Retina (tissue), 1 donor: ENCODE data around the gene ROCK2.

Experiments
- DNase-seq: peaks from one replicate; pipeline ENCODE4 v3.0.0-alpha.2; 2016

Gene ROCK2

DNA sequence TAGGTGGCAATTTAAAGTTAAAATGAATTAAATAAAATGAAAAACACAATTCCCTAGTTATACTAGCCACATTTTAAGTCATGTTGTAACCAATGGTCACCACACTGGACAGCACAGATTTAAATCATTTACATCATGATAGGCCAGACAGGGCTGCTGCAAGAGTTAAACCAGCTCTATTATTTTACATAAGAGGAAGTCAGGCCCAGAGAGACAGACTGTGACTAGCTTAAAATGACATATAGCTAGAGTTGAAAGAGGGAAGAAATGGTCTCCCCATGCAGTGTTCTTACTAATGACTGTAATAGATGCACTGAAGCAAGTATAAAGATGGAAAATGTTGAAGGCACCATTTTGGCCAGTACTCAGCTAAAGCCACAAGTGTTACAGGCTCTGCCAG lies 119.5 kb downstream of the ROCK2 start:
- no peak for DNase-seq

DNA sequence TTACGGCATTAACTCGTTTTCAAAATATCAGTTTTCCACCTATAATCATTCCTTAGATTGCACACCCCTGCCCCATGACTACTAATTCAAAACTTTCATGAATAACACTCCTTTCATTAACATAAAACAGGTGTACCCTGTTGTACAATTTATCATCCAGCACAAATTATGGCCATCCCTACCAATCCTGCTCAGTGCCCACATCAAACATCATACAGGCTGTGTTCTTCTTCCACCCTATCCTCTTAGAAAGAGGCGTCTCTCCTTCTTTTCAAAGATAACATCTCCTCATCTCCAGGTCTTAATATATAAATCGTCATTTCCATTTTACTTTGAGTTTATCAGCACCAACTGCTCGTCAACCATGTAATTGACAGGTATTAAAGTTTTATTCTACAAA lies 121.6 kb downstream of the ROCK2 start:
- DNase-seq = no peak

DNA sequence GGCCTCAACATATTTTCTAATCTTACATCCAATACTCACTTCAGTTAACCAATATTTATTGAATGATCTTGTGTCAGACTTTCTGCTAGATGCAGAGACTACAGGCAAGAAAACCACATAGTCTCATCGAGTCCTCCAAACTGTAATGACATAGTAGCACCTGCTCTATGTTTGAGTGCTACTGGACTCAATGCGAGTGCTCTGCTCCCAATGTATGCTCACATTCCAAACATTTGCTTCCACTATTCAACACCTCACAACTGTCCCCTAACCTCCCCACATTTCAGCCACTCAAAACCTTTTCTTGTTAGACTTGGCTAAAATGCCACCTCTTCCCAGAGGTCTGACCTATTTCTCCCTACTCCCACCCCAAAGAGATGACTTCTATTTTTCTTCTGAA lies 124.0 kb downstream of the ROCK2 start:
- no peak for DNase-seq

DNA sequence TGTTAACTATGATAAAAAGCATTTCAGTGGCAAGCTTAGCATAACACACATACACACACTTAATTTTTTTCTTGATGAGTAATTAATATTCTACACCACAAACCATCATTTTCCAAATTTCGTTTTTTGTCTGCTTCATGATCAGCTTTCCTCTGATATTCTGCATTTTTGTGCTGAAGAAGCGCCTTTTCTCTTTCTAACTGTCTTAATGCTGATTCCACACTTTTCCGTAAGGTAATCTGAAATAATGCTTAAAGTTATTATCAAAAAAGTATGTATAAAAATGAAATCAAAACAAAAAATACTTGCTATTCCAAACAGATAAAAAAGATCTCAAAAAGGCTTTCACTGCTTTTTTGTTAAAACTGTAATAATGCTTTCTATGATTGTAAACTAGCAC lies 129.0 kb downstream of the ROCK2 start:
- DNase-seq = no peak

DNA sequence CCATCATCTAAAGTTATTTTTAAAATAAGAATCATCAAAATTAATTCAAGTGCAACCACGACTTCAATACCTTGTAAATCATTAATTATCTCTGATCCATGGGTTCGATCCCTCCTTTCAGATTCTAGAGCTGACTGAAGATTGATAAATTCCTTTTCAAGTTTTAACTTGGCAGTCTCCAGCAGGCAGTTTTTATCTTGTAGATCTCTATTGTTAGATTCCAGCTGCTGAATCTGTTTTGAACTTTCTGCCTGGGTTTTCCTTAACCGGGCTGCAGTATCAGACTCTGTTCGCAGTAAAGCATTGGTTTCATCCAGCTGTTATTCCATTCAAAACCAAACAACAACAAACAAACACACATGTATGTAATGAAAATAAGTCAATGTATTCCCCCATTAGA lies 129.7 kb downstream of the ROCK2 start:
- DNase-seq = no peak

DNA sequence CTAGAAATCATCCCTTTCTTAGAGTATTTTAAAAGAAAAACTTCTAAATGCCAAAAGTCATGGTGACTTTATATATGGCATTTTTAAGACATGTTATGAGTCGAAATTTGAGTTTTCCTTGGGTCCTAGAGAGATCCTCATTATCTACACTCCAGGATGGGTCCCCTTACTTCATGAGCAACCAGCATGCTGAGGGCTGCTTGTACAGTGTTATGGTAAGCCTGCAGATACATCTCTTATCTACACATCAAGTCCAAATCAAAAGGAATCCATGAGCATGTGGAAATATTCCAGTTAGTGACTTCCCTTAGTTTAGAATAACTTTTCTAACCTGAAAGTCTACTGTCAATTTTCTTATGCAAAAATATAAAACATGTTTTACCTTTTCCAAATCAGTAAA lies 130.5 kb downstream of the ROCK2 start:
- DNase-seq = no peak

DNA sequence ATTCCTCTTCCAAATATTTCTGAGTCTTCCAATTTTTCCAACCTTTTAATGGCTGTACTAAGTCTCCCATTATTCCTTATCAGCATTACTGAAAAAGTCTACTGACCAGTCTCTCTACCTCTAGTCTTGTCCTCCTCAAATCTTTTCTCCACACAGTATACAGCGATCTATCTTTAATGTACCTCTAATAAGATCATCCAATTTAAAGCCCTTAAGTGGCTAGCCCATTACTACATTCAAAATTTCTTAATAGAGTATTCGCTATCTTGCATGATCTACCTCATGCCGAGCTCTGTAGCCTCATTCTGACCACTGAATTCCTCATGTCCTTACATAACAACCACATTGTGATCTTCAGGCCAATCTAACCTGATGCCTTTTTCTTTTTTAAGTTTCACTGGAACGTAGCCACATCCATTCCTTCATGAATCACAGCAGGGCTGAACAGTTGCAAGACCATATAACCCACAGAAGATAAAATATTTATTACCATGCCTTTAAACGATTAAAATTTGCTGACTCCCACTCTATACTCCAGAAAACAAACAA lies 131.3 kb downstream of the ROCK2 start:
- no peak for DNase-seq

DNA sequence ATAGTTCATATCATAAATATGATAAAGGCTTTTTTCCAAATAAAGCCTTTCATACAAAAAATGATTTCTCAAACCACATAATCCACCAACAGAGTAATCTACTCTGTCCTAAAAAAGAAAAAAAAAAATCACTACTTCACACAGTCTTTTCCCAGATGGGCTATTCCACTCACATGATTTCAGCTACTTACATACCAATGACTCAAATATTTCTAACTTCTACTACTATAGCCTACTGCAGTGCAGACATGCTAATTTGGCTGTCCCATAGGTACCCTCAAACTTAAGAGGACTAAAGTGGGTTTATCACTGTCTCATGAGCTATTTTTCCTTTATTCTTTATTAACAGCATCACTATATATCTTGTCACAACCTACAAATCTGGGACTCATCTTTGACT lies 131.8 kb downstream of the ROCK2 start:
- DNase-seq = no peak

DNA sequence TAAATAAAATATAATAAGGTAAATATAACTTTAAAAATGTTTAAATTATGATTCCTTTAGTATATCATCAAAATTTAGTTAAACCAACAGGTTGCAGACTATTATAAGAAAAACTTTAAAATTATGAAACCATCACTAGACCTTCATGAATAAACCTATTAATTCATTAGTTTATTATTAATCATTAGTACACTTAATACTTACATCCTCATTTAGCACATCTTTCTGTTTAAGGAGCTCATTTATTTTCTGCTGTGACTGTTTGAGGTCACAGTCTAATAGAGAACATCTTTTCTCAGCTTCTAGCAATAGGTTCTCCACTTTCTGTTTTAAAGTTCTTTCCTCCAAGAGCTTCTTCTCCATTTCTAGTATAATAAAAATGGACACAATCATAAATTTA lies 136.4 kb downstream of the ROCK2 start:
- no peak for DNase-seq

DNA sequence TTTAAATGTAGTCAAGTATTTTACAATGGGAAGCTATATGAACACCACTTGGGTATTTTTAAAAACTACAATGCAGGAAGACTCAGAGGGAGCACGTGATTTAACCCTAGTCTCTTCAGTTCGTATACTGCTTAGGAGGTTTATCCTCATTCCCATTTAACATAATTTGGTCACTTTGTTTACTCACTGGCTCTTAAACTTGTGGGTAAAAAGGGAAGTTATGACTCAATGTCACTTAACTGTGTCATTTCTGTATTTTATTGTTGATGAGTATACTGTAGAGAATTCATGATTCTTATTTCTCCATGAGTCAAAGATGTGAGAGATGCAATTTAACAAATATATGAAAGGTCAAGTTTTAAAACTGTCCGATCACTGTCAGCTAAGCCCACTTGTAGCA lies 141.0 kb downstream of the ROCK2 start:
- DNase-seq = no peak

DNA sequence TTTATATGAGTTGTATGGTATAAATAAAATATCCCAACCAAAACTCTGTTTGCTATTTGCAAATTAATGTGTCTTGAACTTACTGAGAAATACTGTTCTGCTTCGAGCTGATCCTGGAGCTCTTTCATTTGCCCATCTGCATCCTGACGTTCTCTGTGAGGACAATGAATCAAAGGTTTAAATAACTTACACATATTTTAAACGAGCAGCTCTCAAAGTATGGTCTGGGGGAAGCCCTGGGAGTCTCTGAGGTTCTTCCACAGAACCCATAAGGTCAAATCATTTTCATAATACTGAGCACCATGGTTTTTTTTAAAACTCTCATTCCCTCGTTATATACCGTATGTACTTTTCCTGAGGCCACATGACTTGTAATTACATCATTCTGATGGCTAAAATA lies 142.5 kb downstream of the ROCK2 start:
- DNase-seq = no peak

DNA sequence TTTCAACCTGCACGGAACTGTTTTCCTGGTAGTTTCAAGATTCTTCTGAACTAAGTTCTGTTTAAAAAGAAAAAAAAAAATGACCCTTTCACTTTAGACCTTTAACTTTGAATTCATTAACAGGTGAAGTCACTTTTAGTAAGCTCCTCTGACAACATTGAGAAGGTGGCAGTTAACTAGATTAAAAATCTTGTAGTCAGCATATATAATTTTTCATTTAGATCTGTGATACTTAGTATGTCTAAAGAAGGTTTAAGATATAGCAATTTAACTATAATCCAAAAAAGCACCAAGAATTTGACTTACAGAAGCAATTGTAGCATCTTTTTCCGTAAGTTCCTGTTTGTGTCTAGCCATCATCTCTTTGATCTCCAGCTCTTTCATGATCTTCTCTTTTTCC lies 143.8 kb downstream of the ROCK2 start:
- DNase-seq = no peak

DNA sequence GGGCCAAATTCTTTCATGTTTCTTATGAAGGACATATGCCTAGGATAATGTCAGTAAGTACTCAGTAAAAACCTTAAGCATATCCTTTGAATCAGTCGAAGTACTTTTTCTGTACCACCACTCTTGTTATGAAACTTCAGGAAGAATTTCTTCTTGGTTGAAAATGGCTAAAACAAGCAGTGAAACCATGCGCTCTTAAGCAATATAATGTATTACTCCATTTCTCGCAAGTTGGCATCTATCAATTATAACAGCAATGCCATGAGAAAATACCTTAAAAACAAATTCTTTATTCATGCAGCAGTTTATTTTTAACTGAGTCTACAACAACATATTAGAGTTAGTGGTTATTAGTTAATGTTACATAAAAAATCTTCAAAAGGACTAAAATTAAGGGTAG lies 148.2 kb downstream of the ROCK2 start:
- DNase-seq = no peak

DNA sequence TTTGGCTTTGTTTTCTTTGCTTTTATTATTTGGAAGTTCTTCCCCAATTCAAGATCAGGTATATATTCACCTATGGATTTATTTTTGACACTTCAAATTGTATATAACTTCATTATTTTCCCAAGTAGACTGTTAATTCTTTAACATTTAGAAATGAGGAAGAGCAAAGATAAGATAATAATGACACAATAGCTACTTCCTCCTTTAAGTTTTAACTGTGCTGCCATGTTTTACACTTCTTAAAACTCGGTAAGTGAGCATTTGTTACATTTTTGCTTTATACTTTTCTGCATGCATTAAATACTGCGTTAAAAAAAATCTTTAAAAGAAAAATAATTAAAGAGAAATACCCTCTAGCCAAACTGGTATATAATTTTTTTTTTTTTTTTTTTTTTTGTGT lies 156.7 kb downstream of the ROCK2 start:
- no peak for DNase-seq

DNA sequence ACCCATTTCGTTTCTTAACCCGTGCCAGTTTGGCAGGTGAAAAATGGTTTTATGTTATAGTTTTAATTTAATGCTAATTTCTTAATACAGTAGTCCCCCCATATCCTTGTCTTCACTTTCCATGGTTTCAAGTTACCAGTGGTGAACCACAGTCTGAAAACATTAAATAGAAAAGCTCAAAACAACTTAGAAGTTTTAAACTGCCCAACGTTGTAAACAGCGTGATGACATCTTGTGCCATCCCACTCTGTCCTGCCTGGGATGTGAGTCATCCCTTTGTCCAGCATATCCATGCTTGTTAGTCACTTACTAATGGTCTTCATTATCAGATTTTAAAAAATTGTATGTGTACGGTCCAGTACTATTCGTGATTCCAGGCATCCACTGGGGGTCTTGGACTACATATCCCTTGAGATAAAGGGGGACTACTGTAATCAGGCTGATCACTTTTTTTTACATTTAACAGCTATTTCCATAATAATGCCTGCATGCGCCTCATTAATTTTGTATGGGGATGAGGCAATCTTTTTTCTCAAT lies 157.3 kb downstream of the ROCK2 start:
- DNase-seq = no peak

DNA sequence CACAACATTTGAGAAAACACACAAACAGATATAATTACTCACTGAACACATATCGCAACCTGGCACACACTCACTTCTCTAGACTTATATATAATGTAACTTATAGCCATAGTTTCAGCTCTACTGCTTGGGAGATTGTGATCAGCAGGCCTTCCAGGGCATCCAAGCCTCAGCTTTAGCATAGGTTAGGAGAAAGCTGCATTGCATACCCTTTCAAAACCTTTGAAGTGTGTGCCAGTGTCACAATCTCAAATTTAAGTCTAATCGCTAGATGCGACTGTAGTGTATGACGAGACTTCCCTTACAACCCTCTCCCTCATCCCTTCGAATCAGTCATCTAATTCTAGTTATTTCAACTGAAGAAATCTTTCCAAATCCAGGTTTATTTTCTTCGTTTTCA lies 158.3 kb downstream of the ROCK2 start:
- no peak for DNase-seq

DNA sequence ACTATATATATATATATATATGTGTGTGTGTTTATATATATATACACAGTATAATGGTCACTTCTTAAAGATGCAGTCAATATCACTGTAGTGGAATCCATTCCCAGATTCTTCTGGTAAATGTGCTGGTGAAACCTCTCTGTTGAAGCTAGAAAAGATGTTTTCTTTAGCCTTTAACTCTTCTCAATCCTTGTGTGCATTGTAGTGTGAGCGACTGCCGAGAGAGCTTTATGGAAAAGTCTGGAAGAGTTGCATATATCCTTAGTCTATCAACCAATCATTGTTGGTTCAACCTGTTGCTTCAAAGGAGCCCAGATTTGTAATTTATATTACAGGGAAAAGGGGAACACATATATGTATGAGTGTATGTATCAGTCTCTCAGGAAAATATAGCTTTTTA lies 161.5 kb downstream of the ROCK2 start:
- no peak for DNase-seq

DNA sequence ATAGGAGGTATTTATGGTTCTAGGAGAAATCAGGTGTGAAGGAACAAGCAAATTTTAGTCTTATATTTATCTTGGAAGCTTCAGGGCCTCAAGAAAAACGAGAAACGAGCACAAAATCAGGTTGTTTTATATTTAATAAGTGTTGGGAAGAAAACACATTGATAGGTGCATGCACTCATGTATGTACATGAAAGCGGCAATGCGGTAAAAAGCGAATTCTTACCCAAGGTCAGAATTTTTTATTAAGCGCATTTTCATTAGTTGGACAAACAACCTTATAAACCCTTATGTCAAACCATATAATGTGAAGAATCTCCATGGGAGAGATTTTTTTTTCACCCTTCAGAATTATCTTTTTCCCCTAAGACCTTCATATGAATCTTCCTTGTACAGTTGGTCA lies 163.8 kb downstream of the ROCK2 start:
- DNase-seq = no peak

DNA sequence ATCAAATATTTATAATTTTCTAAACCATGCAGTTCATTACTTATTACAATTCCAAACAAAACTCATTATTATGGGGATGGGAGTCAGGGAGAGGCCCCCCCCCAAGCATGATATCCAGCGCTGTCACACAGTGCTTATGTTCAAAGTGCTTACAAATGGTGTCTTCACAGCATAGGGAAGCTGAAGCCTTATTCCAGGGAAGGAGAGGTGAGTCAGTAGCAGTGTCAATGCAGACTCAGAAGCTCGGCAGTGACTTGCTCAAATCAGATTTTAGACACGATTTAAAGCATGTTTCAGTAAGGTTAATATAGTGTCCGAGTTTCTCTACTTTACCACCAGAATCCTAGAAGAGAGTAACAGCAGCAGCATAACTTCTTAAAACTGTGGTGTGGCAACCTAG lies 164.5 kb downstream of the ROCK2 start:
- no peak for DNase-seq

DNA sequence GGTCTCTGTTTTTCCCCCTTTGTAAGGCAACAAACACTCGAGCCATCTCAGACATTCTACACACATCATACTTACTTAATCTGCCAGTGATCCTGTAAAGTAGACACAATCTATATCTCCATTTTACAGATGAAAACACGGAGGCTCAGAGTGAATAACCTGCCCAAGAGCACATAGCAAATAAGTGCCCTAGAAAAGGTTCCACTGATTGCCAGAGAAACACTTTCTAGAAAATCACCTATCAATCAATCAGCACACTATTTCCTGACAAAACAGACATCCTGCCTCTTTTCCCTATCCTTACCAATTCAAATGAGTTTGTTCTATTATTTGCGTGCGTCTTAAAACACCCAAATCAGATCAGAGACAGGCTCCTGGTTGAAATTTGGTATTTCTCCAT lies 165.2 kb downstream of the ROCK2 start:
- no peak for DNase-seq

DNA sequence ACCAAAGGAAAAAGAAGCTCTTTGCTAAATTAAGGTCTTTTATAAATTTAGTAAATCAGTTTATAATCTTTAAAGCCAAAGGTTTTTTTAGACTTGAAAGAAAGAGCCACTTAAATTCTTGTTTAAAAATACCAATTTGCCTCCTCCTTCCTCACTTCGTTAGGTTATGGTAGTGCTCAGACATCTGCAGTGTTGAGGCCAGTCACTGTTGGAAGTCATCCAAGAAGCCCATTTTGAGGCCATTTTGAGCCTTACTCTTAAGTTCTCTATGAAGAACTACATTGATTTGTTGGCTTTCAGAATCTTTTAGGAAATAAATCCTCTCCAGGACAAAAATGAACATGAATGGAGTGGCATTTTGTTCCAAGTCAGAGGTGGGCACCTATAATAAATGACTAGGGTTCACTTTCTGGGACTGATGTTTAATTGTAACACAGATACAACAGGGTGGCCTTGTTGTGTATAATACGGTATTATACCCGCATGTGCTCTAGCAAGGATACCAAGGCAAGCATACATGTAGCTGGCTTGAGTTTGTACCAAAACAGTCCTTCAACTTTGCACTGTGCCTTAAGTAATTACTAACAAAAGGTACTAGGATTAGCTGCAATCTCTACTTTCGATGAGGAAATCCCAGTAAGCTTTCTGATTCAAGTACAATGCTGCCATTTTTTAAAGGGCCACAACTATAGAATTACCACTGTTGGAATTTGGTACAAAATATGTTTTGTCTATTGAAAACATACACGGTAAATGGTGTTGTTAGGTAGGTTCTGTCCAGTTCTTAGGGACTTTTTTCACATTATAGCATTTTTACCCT lies 166.4 kb downstream of the ROCK2 start:
- no peak for DNase-seq

DNA sequence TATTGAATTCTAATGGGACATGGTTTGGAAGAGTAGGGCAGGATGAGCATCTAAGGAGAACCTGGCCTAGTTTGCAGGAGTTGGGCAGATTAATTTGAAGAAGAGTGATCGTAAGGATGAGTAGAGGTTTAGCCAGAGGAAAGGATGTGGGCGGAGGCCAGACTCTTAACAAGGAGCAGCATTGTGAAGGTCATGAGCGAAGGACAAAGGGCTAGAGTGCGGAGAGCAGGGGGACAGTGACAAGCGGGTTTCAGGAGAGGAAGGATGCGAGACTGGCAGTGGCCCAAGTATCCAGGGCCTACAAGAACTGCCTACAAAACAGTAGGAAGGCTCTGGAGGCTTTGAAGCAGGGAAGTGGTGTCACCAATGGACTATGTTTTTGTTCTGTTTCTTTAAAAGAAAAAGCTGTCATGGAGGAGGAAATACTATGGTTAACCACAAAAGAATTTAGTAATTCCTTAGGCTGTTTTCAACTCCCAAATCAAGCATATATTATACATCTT lies 169.1 kb downstream of the ROCK2 start:
- no peak for DNase-seq

DNA sequence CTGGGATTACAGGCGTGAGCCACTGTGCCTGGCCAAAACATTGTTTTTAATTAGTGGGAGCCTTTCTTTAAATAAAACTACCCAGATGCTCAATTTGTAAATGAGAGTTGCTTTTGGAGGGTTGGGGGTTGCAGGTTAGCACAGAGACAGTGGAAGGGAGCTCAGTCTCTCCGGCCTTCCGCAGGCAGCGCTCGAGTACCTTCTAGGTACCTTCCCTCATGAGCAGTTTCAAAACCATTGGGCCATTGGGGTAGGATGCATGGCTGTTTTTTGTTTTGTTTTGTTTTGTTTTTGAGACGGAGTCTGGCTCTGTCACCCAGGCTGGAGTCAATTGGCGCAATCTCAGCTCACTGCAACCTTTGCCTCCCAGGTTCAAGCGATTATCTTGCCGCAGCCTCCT lies 170.2 kb downstream of the ROCK2 start:
- no peak for DNase-seq

DNA sequence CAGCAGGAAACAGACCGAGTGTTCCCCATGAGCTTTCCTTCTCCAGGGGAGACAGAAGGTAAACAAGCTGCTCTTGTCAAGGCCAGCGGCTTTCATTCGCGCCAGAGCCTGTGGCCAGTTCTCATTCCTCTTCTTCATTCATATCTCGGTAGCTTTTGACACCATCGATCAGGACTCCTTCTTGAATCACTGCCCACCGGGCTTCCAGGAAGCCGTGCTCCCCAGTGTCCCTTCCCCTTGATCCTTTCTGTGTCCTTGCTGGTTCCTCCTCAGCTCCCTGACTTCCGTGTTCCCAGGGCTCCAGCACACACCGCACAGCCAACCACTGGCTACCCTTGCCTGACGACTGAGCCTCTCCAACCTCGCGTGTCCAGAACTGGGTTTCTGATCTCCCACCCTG lies 175.1 kb downstream of the ROCK2 start:
- no peak for DNase-seq

DNA sequence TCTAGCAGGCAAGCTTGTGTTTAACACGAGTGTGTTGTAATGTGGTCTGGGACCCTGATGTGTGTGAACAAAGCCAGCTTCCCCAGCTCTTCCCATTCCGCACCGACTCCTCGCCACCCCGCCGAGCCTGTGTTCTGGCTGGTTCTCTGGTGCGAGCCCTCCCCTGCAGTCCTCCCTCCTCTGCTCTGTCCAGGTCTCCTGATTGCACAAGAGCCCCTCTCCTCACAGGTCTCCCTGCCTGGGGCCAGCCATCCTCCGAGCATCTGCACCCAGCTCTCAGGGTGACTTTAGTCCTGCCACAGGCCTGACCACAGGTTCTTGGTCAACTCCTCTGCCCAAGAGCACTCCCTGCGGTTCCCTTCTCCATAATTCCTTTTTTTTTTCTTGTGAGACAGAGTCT lies 175.9 kb downstream of the ROCK2 start:
- no peak for DNase-seq
